Naive B cell (primary cell): ENCODE data around the gene HOXA13. TPM values are rescaled to one million over a fixed set of nuclear protein-coding genes. Genes with fewer than 3 reads are reported as not detected.
A peak's percentile ranks its signal among the peaks of the same experiment; 100 is the strongest.

Source experiments
- ATAC-seq, 2 donors: fragments of 150-1000 bp; cut with Tn5 transposase; 2 replicates each; pipeline ENCODE4 v1.10.0; 2021; ENCODE audit warnings: low read depth in 2 of 2, mild to moderate bottlenecking in 2 of 2, moderate library complexity in 2 of 2
- DNase-seq: peaks from one replicate; pipeline ENCODE4 v3.0.0; 2022
- H3K27ac Mint-ChIP-seq, 6 donors: one replicate each; pipeline ENCODE4 v1.8.0; 2020 to 2022; ENCODE audit warnings: mild to moderate bottlenecking in 6 of 6, mixed read lengths in 6 of 6, moderate library complexity in 5 of 6, inconsistent platforms in 2 of 6
- H3K27me3 Mint-ChIP-seq, 3 donors: one replicate each; pipeline ENCODE4 v1.8.0; 2021 to 2022; ENCODE audit warnings: mixed read lengths in 3 of 3, mild to moderate bottlenecking in 1 of 3
- H3K36me3 Mint-ChIP-seq, 2 donors: one replicate each; pipeline ENCODE4 v1.8.0; 2020 to 2022; ENCODE audit warnings: mixed read lengths in 2 of 2, inconsistent platforms in 1 of 2, mild to moderate bottlenecking in 1 of 2
- H3K4me1 Mint-ChIP-seq, 3 donors: one replicate each; pipeline ENCODE4 v1.8.0; 2020 to 2022; ENCODE audit warnings: mixed read lengths in 3 of 3, inconsistent platforms in 1 of 3, mild to moderate bottlenecking in 1 of 3, moderate library complexity in 1 of 3
- H3K4me3 Mint-ChIP-seq, 8 donors: one replicate each; pipeline ENCODE4 v1.8.0; 2020 to 2022; ENCODE audit warnings: mild to moderate bottlenecking in 8 of 8, mixed read lengths in 8 of 8, moderate library complexity in 8 of 8, inconsistent platforms in 2 of 8
- H3K9me3 Mint-ChIP-seq, 7 donors: one replicate each; pipeline ENCODE4 v1.8.0; 2020 to 2022; ENCODE audit warnings: mixed read lengths in 7 of 7, mild to moderate bottlenecking in 5 of 7, inconsistent platforms in 2 of 7, moderate library complexity in 1 of 7
- polyA plus RNA-seq, 6 donors: library from polyadenylated mRNA; unstranded; fragments of 300-500 nt; fragmentation: Illumina TruSeq; gene quantifications; one replicate each; pipeline ENCODE4 v1.2.3, GENCODE V29; 2021; ENCODE audit warnings: low read depth in 6 of 6

The HOXA13 gene
- polyA plus RNA-seq, 6 donors from 2014 or later: not detected

GRCh38 chr7:27210441-27211083, 10.7 kb upstream of the HOXA13 start:
- no peak for DNase-seq
- H3K27ac Mint-ChIP-seq: peak overlapping the region in 1 of 6 donors; percentile 64
- peak; percentile 47 to 52 for ATAC-seq
- peaks cover 5 to 7% of the 10 kb centered on the region in 2 donors for H3K36me3 Mint-ChIP-seq
- peaks cover 14 to 33% (median 21%) of the 10 kb centered on the region in 3 donors for H3K4me1 Mint-ChIP-seq
- H3K9me3 Mint-ChIP-seq: peaks cover 0 to 12% (median 1%) of the 10 kb centered on the region in 7 donors
- peaks cover 91 to 97% (median 96%) of the 10 kb centered on the region in 3 donors for H3K27me3 Mint-ChIP-seq
- peak overlapping the region in 7 of 8 donors; percentile 61 to 87 (median 69) for H3K4me3 Mint-ChIP-seq

- H3K9me3 Mint-ChIP-seq: peaks cover 0 to 14% (median 1%) of the 10 kb centered on the region in 7 donors
- DNase-seq (no peak), ATAC-seq (no peak)
- H3K27me3 Mint-ChIP-seq: peaks cover 89 to 97% (median 96%) of the 10 kb centered on the region in 3 donors
- peak overlapping the region in 5 of 8 donors; percentile 61 to 87 (median 69) for H3K4me3 Mint-ChIP-seq
- H3K4me1 Mint-ChIP-seq: peaks cover 14 to 36% (median 24%) of the 10 kb centered on the region in 3 donors
- H3K27ac Mint-ChIP-seq: peak overlapping the region in 1 of 6 donors; percentile 64
- H3K36me3 Mint-ChIP-seq: peaks cover 2 to 5% of the 10 kb centered on the region in 2 donors
These were observed 10.1 kb upstream of the HOXA13 start for GRCh38 chr7:27209933-27210440.

- H3K4me1 Mint-ChIP-seq: peaks cover 17 to 33% (median 32%) of the 10 kb centered on the region in 3 donors
These were observed 9.1 kb upstream of the HOXA13 start for GRCh38 chr7:27208998-27209397.

GRCh38 chr7:27207348-27207985, 7.6 kb upstream of the HOXA13 start:
- no peak overlapping the region for H3K27ac Mint-ChIP-seq
- H3K36me3 Mint-ChIP-seq: peaks cover 0 to 5% of the 10 kb centered on the region in 2 donors
- DNase-seq (no peak), ATAC-seq (no peak)
- peaks cover 14 to 31% (median 23%) of the 10 kb centered on the region in 3 donors for H3K4me1 Mint-ChIP-seq
- peak overlapping the region in 1 of 8 donors; percentile 62 for H3K4me3 Mint-ChIP-seq
- H3K9me3 Mint-ChIP-seq: peaks cover 0 to 20% (median 6%) of the 10 kb centered on the region in 7 donors
- H3K27me3 Mint-ChIP-seq: peaks cover 87 to 99% (median 96%) of the 10 kb centered on the region in 3 donors

More at GRCh38 chr7:27208998-27209397, 9.1 kb upstream of the HOXA13 start:
- DNase-seq: no peak
- no peak overlapping the region for H3K4me3 Mint-ChIP-seq
- ATAC-seq: no peak
- peaks cover 89 to 97% (median 96%) of the 10 kb centered on the region in 3 donors for H3K27me3 Mint-ChIP-seq
- peaks cover 0 to 18% (median 3%) of the 10 kb centered on the region in 7 donors for H3K9me3 Mint-ChIP-seq
- peaks cover 0 to 5% of the 10 kb centered on the region in 2 donors for H3K36me3 Mint-ChIP-seq
- peak overlapping the region in 1 of 6 donors; percentile 59 for H3K27ac Mint-ChIP-seq

- DNase-seq (no peak), ATAC-seq (no peak)
- peaks cover 30 to 45% (median 32%) of the 10 kb centered on the region in 3 donors for H3K4me1 Mint-ChIP-seq
- H3K9me3 Mint-ChIP-seq: peaks cover 0 to 29% (median 9%) of the 10 kb centered on the region in 7 donors
- H3K27me3 Mint-ChIP-seq: peaks cover 92 to 98% (median 96%) of the 10 kb centered on the region in 3 donors
- peak overlapping the region in 3 of 6 donors; percentile 76 to 98 (median 95) for H3K27ac Mint-ChIP-seq
- H3K4me3 Mint-ChIP-seq: peak overlapping the region in 5 of 8 donors; percentile 14 to 78 (median 42)
- peaks cover 0 to 5% of the 10 kb centered on the region in 2 donors for H3K36me3 Mint-ChIP-seq
These were observed 5.7 kb upstream of the HOXA13 start for GRCh38 chr7:27205325-27206280.

GRCh38 chr7:27204851-27205322, 5.0 kb upstream of the HOXA13 start:
- Mint-ChIP-seq H3K27me3 (peaks cover 88 to 98% (median 96%) of the 10 kb centered on the region in 3 donors), H3K36me3 (peaks cover 0 to 5% of the 10 kb centered on the region in 2 donors), H3K9me3 (peaks cover 0 to 30% (median 9%) of the 10 kb centered on the region in 7 donors), H3K4me1 (peaks cover 28 to 42% (median 33%) of the 10 kb centered on the region in 3 donors), H3K4me3 (peak overlapping the region in 6 of 8 donors; percentile 18 to 85 (median 56)), H3K27ac (peak overlapping the region in 4 of 6 donors; percentile 12 to 86 (median 50))
- DNase-seq (no peak), ATAC-seq (no peak)

- peaks cover 0 to 5% of the 10 kb centered on the region in 2 donors for H3K36me3 Mint-ChIP-seq
- ATAC-seq: no peak
- H3K27ac Mint-ChIP-seq: peak overlapping the region in 5 of 6 donors; percentile 52 to 96 (median 86)
- peaks cover 30 to 42% (median 36%) of the 10 kb centered on the region in 3 donors for H3K4me1 Mint-ChIP-seq
- no peak for DNase-seq
- H3K4me3 Mint-ChIP-seq: peak overlapping the region in 2 of 8 donors; percentile 19 to 85
- H3K27me3 Mint-ChIP-seq: peaks cover 80 to 96% (median 93%) of the 10 kb centered on the region in 3 donors
- peaks cover 0 to 30% (median 9%) of the 10 kb centered on the region in 7 donors for H3K9me3 Mint-ChIP-seq
These were observed 4.2 kb upstream of the HOXA13 start for GRCh38 chr7:27203964-27204594.

- peak overlapping the region in 3 of 8 donors; percentile 25 to 85 (median 37) for H3K4me3 Mint-ChIP-seq
- H3K27me3 Mint-ChIP-seq: peaks cover 75 to 96% (median 93%) of the 10 kb centered on the region in 3 donors
- DNase-seq (no peak), ATAC-seq (no peak)
- H3K36me3 Mint-ChIP-seq: peaks cover 0 to 5% of the 10 kb centered on the region in 2 donors
- H3K9me3 Mint-ChIP-seq: peaks cover 0 to 30% (median 9%) of the 10 kb centered on the region in 7 donors
- peak overlapping the region in 2 of 6 donors; percentile 52 to 72 for H3K27ac Mint-ChIP-seq
- peaks cover 30 to 43% (median 42%) of the 10 kb centered on the region in 3 donors for H3K4me1 Mint-ChIP-seq
These were observed 3.6 kb upstream of the HOXA13 start for GRCh38 chr7:27203365-27203953.

GRCh38 chr7:27202862-27203134, 2.9 kb upstream of the HOXA13 start:
- Mint-ChIP-seq H3K4me3 (peak overlapping the region in 4 of 8 donors; percentile 37 to 85 (median 52)), H3K4me1 (peaks cover 35 to 48% (median 48%) of the 10 kb centered on the region in 3 donors), H3K36me3 (peaks cover 0 to 5% of the 10 kb centered on the region in 2 donors), H3K9me3 (peaks cover 0 to 30% (median 13%) of the 10 kb centered on the region in 7 donors), H3K27me3 (peaks cover 75 to 96% (median 94%) of the 10 kb centered on the region in 3 donors), H3K27ac (peak overlapping the region in 2 of 6 donors; percentile 50 to 79)
- ATAC-seq: no peak
- no peak for DNase-seq

- Mint-ChIP-seq H3K4me3 (peak overlapping the region in 5 of 8 donors; percentile 70 to 86 (median 83)), H3K27ac (peak overlapping the region in 2 of 6 donors; percentile 74 to 97), H3K27me3 (peaks cover 75 to 96% (median 94%) of the 10 kb centered on the region in 3 donors), H3K9me3 (peaks cover 0 to 30% (median 13%) of the 10 kb centered on the region in 7 donors), H3K4me1 (peaks cover 35 to 48% (median 48%) of the 10 kb centered on the region in 3 donors), H3K36me3 (peaks cover 0 to 9% of the 10 kb centered on the region in 2 donors)
- ATAC-seq (no peak), DNase-seq (no peak)
These were observed 2.3 kb upstream of the HOXA13 start for GRCh38 chr7:27202018-27202861.

- Mint-ChIP-seq H3K36me3 (peaks cover 0 to 9% of the 10 kb centered on the region in 2 donors), H3K4me1 (peaks cover 35 to 48% (median 48%) of the 10 kb centered on the region in 3 donors), H3K9me3 (peaks cover 0 to 28% (median 12%) of the 10 kb centered on the region in 7 donors), H3K27ac (peak overlapping the region in 3 of 6 donors; percentile 24 to 97 (median 74)), H3K27me3 (peaks cover 72 to 94% (median 88%) of the 10 kb centered on the region in 3 donors), H3K4me3 (peak overlapping the region; percentile 54 to 90 (median 83))
- ATAC-seq: no peak
- no peak for DNase-seq
These were observed 1.7 kb upstream of the HOXA13 start for GRCh38 chr7:27201580-27202017.
